ENCODE data around the gene ATXN1. TPM values are rescaled to one million over a fixed set of nuclear protein-coding genes. Genes with fewer than 3 reads are reported as not detected.
A peak's percentile ranks its signal among the peaks of the same experiment; 100 is the strongest.

Gene ATXN1
- total and polyA plus RNA-seq, 2 of the 8 experiments (the other 6 are each of a cell fraction or from before 2014, with no cell fraction given) = 1.6 to 4.0 TPM

- H3K56ac ChIP-seq (replicated peaks; ENCODE audit: insufficient read length, low read depth, low read length) = no peak overlapping the region
- no peak overlapping the region for H3K23ac ChIP-seq (ENCODE audit: insufficient read length)
- no peak overlapping the region for H2AFZ ChIP-seq (ENCODE audit: low read length)
- no peak overlapping the region for H3K4me3 ChIP-seq (ENCODE audit: extremely low read depth in 1 of 4, insufficient read depth in 2 of 4, low read depth in 3 of 4, low read length in 4 of 4)
- H3K4ac ChIP-seq (replicated peaks; ENCODE audit: insufficient read length, low read depth, low read length) = no peak overlapping the region
- no peak overlapping the region for H2BK20ac ChIP-seq (ENCODE audit: low read length)
- no peak for TF ChIP-seq EGR1 (IDR thresholded peaks at IDR 0.05; ENCODE audit: borderline replicate concordance, low read depth, low read length)
- H3K79me2 ChIP-seq (ENCODE audit: control insufficient read depth in 1 of 2, insufficient read depth in 2 of 2, low read length in 2 of 2) = no peaks in the 10 kb centered on the region
- no peak overlapping the region for H3K4me2 ChIP-seq (ENCODE audit: insufficient read depth in 1 of 2, low read depth in 2 of 2, low read length in 2 of 2)
- H2AK5ac ChIP-seq (ENCODE audit: low read depth, low read length) = no peak overlapping the region
- no peaks in the 10 kb centered on the region for H3K79me1 ChIP-seq (ENCODE audit: low read depth, low read length)
- no peak overlapping the region for H3K27ac ChIP-seq (ENCODE audit: low read depth, low read length)
- CTCF ChIA-PET (ENCODE audit: partially characterized antibody) = no interaction called here
- H3K36me3 ChIP-seq (ENCODE audit: control insufficient read depth in 2 of 4, insufficient read depth in 4 of 4, low read length in 3 of 4) = no peaks in the 10 kb centered on the region
- H4K8ac ChIP-seq (ENCODE audit: extremely low read depth, insufficient read depth, low read length) = peak overlapping the region; percentile 42; the same call in 1 of the 2 replicates
- H2BK12ac ChIP-seq (ENCODE audit: low read depth, low read length) = no peak overlapping the region
- no peaks in the 10 kb centered on the region for H3K9me3 ChIP-seq (ENCODE audit: insufficient read depth in 2 of 2, low read depth in 1 of 2, low read length in 1 of 2)
- H3K4me1 ChIP-seq (replicated peaks in 1 of 4; ENCODE audit: control insufficient read depth in 3 of 4, insufficient read depth in 4 of 4, low read length in 3 of 4) = no peaks in the 10 kb centered on the region; a peak in 1 of 7 replicates
- no peak overlapping the region for H3K14ac ChIP-seq (ENCODE audit: insufficient read length)
- 85% methylated on average over 2 of the region's 2 CpGs; no CpG with 5 or more reads in 1 of the 2 experiments for WGBS, 2 experiments (ENCODE audit: extremely low coverage in 1 of 2, insufficient coverage in 1 of 2, insufficient read length in 1 of 2, insufficient replicate concordance in 2 of 2, low coverage in 1 of 2, low lambda C conversion rate in 2 of 2, missing lambda C conversion rate in 1 of 2)
- no peak for FAIRE-seq
- H3K18ac ChIP-seq (ENCODE audit: extremely low read depth, low read length) = no peak overlapping the region
- H3K23me2 ChIP-seq (ENCODE audit: low read depth, low read length) = no peaks in the 10 kb centered on the region
- H4K5ac ChIP-seq (ENCODE audit: insufficient read length, low read depth, low read length) = no peak overlapping the region
- H2BK5ac ChIP-seq (ENCODE audit: low read depth, low read length) = no peak overlapping the region
- H4K91ac ChIP-seq (replicated peaks; ENCODE audit: insufficient read length, low read length) = no peak overlapping the region
- POLR2A ChIA-PET (ENCODE audit: partially characterized antibody) = no interaction called here
- no peak overlapping the region for H3K9ac ChIP-seq (replicated peaks in 1 of 4; ENCODE audit: extremely low read depth in 1 of 4, low read depth in 3 of 4, low read length in 3 of 4)
- no peak overlapping the region for H2BK15ac ChIP-seq (ENCODE audit: low read length)
- no peak overlapping the region for H2BK120ac ChIP-seq (replicated peaks; ENCODE audit: low read depth, low read length)
- H3K27me3 ChIP-seq (replicated peaks in 1 of 4; ENCODE audit: control insufficient read depth in 3 of 4, extremely low read depth in 1 of 4, insufficient read depth in 3 of 4, low read length in 3 of 4) = peaks cover 0 to 1% (median 0%) of the 10 kb centered on the region in 4 experiments; a peak in 1 of 7 replicates
- DNase-seq (ENCODE audit: low read depth in 1 of 2, low spot score in 2 of 2) = no peak
- no peaks in the 10 kb centered on the region for H4K20me1 ChIP-seq (replicated peaks in 1 of 2; ENCODE audit: control insufficient read depth in 1 of 2, insufficient read depth in 2 of 2, low read length in 2 of 2)
Measured at GRCh38 chr6:16626650-16627049, 134.6 kb downstream of the ATXN1 start.
